Panc1 (cell line): Measurements from ENCODE around the gene NSMCE1. TPM values are rescaled to one million over a fixed set of nuclear protein-coding genes. Genes with fewer than 3 reads are reported as not detected.
"Not testable (repeated sequence)": the region's sequence is repeated elsewhere in the genome, so short reads cannot be mapped to it uniquely, and the experiment has no call there.

Experiments used
- ATAC-seq: fragments of 200-7000 bp; cut with Tn5 transposase; 2 replicates; pipeline ENCODE4 v1.9.1; 2020; ENCODE audit warnings: mild to moderate bottlenecking, moderate library complexity
- BruUV-seq: library from RNA; stranded (reverse); fragments of 400-500 nt; replicated peaks from 2 replicates; lab custom pipeline; 2021; lab: Mats Ljungman, UMichigan
- CTCF ChIA-PET: fragments of 300-600 bp; sonication (Branson Sonifier 250); formaldehyde crosslinking; loops from one replicate; lab custom pipeline; 2022; ENCODE audit warnings: antibody characterized with exemption; lab: Charles Lee
- POLR2A ChIA-PET: fragments of 300-600 bp; sonication (Branson Sonifier 250); formaldehyde crosslinking; loops from one replicate; lab custom pipeline; 2022; ENCODE audit warnings: antibody characterized with exemption; lab: Charles Lee
- DNase-seq: peaks from one replicate; pipeline ENCODE4 v3.0.0-alpha.2; 2010; ENCODE audit warnings: low read depth, low spot score
- H3K27ac ChIP-seq: 2 replicates; pipeline ENCODE4 v1.5.1; 2011; ENCODE audit warnings: mild to moderate bottlenecking, low read length, inconsistent platforms
- H3K27me3 ChIP-seq: fragments of 200-500 bp; sonication (Bioruptor generic); 2 replicates; pipeline ENCODE4 v1.6.0; 2014; ENCODE audit warnings: low read length, inconsistent platforms; ENCODE audit not compliant: control insufficient read depth, insufficient read depth
- H3K36me3 ChIP-seq: fragments of 200-500 bp; sonication (Bioruptor generic); 2 replicates; pipeline ENCODE4 v1.5.1; 2014; ENCODE audit warnings: inconsistent platforms, mild to moderate bottlenecking, low read length, moderate library complexity; ENCODE audit not compliant: control insufficient read depth, insufficient read depth
- H3K4me1 ChIP-seq: 2 replicates; pipeline ENCODE4 v1.5.1; 2011; ENCODE audit warnings: inconsistent platforms, mild to moderate bottlenecking, low read length, moderate library complexity; ENCODE audit not compliant: control insufficient read depth, insufficient read depth
- H3K4me3 ChIP-seq, 2 experiments: 2 replicates each; pipeline ENCODE4 v1.5.1; 2011 to 2012; ENCODE audit warnings: low read depth in 2 of 2, low read length in 2 of 2, mild to moderate bottlenecking in 2 of 2, inconsistent platforms in 1 of 2, moderate library complexity in 1 of 2
- H3K9me3 ChIP-seq: fragments of 200-500 bp; sonication (Bioruptor generic); 2 replicates; pipeline ENCODE4 v1.5.1; 2014; ENCODE audit warnings: low read depth, mild to moderate bottlenecking, inconsistent platforms, low read length, moderate library complexity; ENCODE audit not compliant: control insufficient read depth, insufficient read depth
- POLR2AphosphoS5 ChIP-seq: IDR thresholded peaks from 2 replicates; pipeline ENCODE4 v1.6.1; 2012; ENCODE audit warnings: mild to moderate bottlenecking, low read depth, low read length, moderate library complexity
- SIN3A ChIP-seq: IDR thresholded peaks from 2 replicates; pipeline ENCODE4 v1.6.1; 2012; ENCODE audit warnings: low read depth, mild to moderate bottlenecking, low read length, moderate library complexity, borderline replicate concordance; ENCODE audit not compliant: insufficient read depth
- TCF7L2 ChIP-seq: IDR thresholded peaks from 2 replicates; pipeline ENCODE4 v1.6.1; 2011; ENCODE audit warnings: mild to moderate bottlenecking, low read depth, low read length, inconsistent platforms
- in situ Hi-C: cut with HindIII; loops from 2 replicates; pipeline ENCODE4 v1.10.0; 2016; ENCODE audit warnings: low sequenced_read_pairs, low pct_unique_long_range_greater_than_20kb
- intact Hi-C: fragments of 100-400 bp; cut with micrococcal nuclease; formaldehyde crosslinking; loops from one replicate; pipeline ENCODE4 v1.10.0; 2022; ENCODE audit not compliant: unreplicated experiment
- total RNA-seq: library from RNA; stranded (reverse); gene quantifications from one replicate; pipeline ENCODE4 v1.2.1, GENCODE V29; 2021; ENCODE audit not compliant: unreplicated experiment
- TF ChIP-seq, protein P1 (sequence below): fragments of 450-650 bp; IDR thresholded peaks from 2 replicates; pipeline ENCODE4 v1.5.1; 2017; ENCODE audit warnings: mild to moderate bottlenecking
- TF ChIP-seq, protein P2 (sequence below), 2 experiments: IDR thresholded peaks; 2 replicates each; pipeline ENCODE4 v1.6.1; 2011 to 2012; ENCODE audit warnings: low read depth in 2 of 2, control low read depth in 1 of 2, low read length in 1 of 2, mild to moderate bottlenecking in 1 of 2, moderate library complexity in 1 of 2; ENCODE audit not compliant: insufficient read depth in 1 of 2

NSMCE1 gene
- total RNA-seq, 1 experiment from 2014 or later: 48.2 TPM

DNA sequence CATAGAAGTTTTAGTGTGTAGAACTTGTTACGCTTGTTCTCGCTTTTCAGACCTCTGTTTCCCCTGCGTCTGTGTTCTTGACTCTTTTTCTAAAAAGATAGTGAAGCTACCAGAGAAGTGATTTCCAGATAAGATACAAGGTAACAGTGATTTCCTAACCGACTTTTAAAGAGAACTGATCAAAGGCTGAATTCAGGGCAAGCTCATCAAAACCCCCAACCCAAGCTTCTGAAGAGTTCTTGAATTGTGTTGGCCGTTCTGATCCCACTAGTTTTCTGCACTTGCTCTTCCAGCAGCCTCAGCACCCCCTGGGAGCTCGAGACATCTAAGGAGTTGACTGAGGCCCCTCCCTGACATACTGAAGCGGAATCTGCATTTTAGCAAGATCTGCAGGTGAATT, 12.7 kb upstream of the NSMCE1 start:
- DNase-seq (no peak), ATAC-seq (no peak)
- in situ Hi-C loops: no loop called here
- H3K27ac ChIP-seq: no peak overlapping the region
- no peaks in the 10 kb centered on the region for H3K27me3 ChIP-seq
- intact Hi-C loops: no loop called here
- no peak for TF ChIP-seq POLR2AphosphoS5
- no peak for TF ChIP-seq SIN3A
- TF ChIP-seq, protein P1, sequence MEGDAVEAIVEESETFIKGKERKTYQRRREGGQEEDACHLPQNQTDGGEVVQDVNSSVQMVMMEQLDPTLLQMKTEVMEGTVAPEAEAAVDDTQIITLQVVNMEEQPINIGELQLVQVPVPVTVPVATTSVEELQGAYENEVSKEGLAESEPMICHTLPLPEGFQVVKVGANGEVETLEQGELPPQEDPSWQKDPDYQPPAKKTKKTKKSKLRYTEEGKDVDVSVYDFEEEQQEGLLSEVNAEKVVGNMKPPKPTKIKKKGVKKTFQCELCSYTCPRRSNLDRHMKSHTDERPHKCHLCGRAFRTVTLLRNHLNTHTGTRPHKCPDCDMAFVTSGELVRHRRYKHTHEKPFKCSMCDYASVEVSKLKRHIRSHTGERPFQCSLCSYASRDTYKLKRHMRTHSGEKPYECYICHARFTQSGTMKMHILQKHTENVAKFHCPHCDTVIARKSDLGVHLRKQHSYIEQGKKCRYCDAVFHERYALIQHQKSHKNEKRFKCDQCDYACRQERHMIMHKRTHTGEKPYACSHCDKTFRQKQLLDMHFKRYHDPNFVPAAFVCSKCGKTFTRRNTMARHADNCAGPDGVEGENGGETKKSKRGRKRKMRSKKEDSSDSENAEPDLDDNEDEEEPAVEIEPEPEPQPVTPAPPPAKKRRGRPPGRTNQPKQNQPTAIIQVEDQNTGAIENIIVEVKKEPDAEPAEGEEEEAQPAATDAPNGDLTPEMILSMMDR: no peak
- TF ChIP-seq TCF7L2: no peak
- TF ChIP-seq, protein P2, sequence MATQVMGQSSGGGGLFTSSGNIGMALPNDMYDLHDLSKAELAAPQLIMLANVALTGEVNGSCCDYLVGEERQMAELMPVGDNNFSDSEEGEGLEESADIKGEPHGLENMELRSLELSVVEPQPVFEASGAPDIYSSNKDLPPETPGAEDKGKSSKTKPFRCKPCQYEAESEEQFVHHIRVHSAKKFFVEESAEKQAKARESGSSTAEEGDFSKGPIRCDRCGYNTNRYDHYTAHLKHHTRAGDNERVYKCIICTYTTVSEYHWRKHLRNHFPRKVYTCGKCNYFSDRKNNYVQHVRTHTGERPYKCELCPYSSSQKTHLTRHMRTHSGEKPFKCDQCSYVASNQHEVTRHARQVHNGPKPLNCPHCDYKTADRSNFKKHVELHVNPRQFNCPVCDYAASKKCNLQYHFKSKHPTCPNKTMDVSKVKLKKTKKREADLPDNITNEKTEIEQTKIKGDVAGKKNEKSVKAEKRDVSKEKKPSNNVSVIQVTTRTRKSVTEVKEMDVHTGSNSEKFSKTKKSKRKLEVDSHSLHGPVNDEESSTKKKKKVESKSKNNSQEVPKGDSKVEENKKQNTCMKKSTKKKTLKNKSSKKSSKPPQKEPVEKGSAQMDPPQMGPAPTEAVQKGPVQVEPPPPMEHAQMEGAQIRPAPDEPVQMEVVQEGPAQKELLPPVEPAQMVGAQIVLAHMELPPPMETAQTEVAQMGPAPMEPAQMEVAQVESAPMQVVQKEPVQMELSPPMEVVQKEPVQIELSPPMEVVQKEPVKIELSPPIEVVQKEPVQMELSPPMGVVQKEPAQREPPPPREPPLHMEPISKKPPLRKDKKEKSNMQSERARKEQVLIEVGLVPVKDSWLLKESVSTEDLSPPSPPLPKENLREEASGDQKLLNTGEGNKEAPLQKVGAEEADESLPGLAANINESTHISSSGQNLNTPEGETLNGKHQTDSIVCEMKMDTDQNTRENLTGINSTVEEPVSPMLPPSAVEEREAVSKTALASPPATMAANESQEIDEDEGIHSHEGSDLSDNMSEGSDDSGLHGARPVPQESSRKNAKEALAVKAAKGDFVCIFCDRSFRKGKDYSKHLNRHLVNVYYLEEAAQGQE (IDR thresholded peaks at IDR 0.05; ENCODE audit: insufficient read depth in 1 of 2, low read depth in 2 of 2, low read length in 1 of 2): no peak
- no peaks in the 10 kb centered on the region for H3K9me3 ChIP-seq
- CTCF ChIA-PET: no interaction called here
- BruUV-seq: no TSS peak
- POLR2A ChIA-PET: no interaction called here
- H3K4me1 ChIP-seq: no peaks in the 10 kb centered on the region
- H3K36me3 ChIP-seq: no peaks in the 10 kb centered on the region
- H3K4me3 ChIP-seq: no peak overlapping the region

DNA sequence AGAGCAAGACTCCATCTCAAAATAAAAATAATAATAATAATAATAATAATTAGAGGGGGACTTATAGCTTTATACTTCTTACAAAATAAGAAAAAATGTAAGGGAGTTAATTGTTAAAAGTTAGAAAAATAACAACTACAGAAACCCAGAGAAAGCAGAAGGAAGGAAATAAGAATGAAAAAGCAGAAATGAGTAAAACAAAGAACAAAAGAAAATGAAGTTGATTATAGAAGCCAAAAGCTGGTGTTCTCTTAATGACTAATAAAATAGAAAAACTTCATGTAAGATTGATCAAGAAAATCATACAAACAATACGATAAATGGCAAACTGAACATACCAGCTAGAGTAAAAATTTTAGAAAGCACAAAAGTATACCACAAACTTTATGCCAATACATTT, 6.8 kb upstream of the NSMCE1 start:
- no peaks in the 10 kb centered on the region for H3K9me3 ChIP-seq
- TF ChIP-seq SIN3A: no peak
- in situ Hi-C loops: no loop called here
- ATAC-seq (no peak), DNase-seq (no peak)
- CTCF ChIA-PET: interaction anchor here (0.7 kb wide), 1 partner anchor 92 kb away, joined by 5 read pairs; no protein-coding TSS in a partner anchor
- H3K27me3 ChIP-seq: no peaks in the 10 kb centered on the region
- no peaks in the 10 kb centered on the region for H3K36me3 ChIP-seq
- BruUV-seq: no TSS peak
- POLR2A ChIA-PET: interaction anchor here (0.6 kb wide), 1 partner anchor 41 kb away, joined by 3 read pairs; no protein-coding TSS in a partner anchor
- no peak overlapping the region for H3K4me3 ChIP-seq
- no peak overlapping the region for H3K27ac ChIP-seq
- intact Hi-C loops: no loop called here
- H3K4me1 ChIP-seq: peaks cover 3% of the 10 kb centered on the region; the same call in 1 of the 2 replicates

DNA sequence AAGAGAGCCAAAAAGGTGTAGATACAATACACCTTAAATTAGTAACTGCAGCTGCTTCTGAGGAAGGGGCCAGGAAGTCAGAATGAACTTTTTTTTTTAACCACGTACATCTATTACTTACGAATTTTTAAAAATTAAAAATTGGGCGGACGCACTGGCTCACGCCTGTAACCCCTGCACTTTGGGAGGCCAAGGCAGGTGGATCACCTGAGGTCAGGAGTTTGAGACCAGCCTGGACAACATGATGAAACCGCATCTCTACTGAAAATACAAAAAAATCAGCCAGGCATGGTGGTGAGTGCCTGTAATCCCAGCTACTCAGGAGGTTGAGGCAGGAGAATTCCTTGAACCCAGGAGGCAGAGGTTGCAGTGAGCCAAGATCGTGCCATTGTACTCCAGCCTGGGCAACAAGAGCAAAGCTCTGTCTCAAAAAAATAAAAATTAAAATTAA, 5.9 kb upstream of the NSMCE1 start:
- ATAC-seq, H3K27me3 ChIP-seq, BruUV-seq, H3K4me1 ChIP-seq, in situ Hi-C loops, intact Hi-C loops, H3K9me3 ChIP-seq, POLR2A ChIA-PET, H3K4me3 ChIP-seq, DNase-seq, CTCF ChIA-PET, H3K36me3 ChIP-seq, H3K27ac ChIP-seq: not testable (repeated sequence)
